Measurements from ENCODE around the gene MAP2K4. TPM values are rescaled to one million over a fixed set of nuclear protein-coding genes. Genes with fewer than 3 reads are reported as not detected.

Gene MAP2K4
- polyA plus RNA-seq, 2 of the 4 experiments (the other 2 are of a cell fraction): 28.9 to 47.7 TPM

GRCh38 chr17:11997147-11997971 is 23.3 kb upstream of the MAP2K4 start, which contains the start of gene ZNF18:
Gene ZNF18 (minus strand): TSS chr17:11997475. CDS start chr17:11992829, 4,646 bp downstream.
- CTCF ChIA-PET: interaction anchor here (0.6 to 2.9 kb wide), 10 partner anchors 10 to 1419 kb away, joined by 3 to 24 read pairs (median 4); no protein-coding TSS in a partner anchor
- peak within 1 kb of the TSS; percentile 70 for H3K4me3 ChIP-seq
- DNase-seq (ENCODE audit: low read depth in 1 of 2, low spot score in 1 of 2) (peak; percentile 95 to 96), ATAC-seq (peak; percentile 94 to 99), FAIRE-seq (no peak)
- H3K4me1 ChIP-seq: peaks cover 8% of the 10 kb centered on the region
- TF ChIP-seq E2F6 (IDR thresholded peaks at IDR 0.05; ENCODE audit: borderline replicate concordance, low read depth) (no peak), POLR2A (IDR thresholded peaks at IDR 0.05; ENCODE audit: low read length) (peak; percentile 100), RARB (CRISPR knock-in tag; IDR thresholded peaks at IDR 0.05) (no peak), BCL3 (IDR thresholded peaks at IDR 0.05) (peak; percentile 96; the same call in 2 of the 3 replicates), JUN (IDR thresholded peaks at IDR 0.05) (peak; percentile 91 to 96), CBX8 (IDR thresholded peaks at IDR 0.05) (no peak), PHF8 (IDR thresholded peaks at IDR 0.05; ENCODE audit: borderline replicate concordance, low read depth) (peak; percentile 98), RAD21 (conservative IDR thresholded peaks at IDR 0.05 in 1 of 2, IDR thresholded peaks at IDR 0.05 in 1 of 2) (0 out of 5 replicates have a peak, but pooled peaks of 1 of the 2 experiments have one; percentile 16), SMC3 (IDR thresholded peaks at IDR 0.05) (0 out of 3 replicates have a peak, but pooled peaks have one; percentile 5)
- TF ChIP-seq, protein P1, sequence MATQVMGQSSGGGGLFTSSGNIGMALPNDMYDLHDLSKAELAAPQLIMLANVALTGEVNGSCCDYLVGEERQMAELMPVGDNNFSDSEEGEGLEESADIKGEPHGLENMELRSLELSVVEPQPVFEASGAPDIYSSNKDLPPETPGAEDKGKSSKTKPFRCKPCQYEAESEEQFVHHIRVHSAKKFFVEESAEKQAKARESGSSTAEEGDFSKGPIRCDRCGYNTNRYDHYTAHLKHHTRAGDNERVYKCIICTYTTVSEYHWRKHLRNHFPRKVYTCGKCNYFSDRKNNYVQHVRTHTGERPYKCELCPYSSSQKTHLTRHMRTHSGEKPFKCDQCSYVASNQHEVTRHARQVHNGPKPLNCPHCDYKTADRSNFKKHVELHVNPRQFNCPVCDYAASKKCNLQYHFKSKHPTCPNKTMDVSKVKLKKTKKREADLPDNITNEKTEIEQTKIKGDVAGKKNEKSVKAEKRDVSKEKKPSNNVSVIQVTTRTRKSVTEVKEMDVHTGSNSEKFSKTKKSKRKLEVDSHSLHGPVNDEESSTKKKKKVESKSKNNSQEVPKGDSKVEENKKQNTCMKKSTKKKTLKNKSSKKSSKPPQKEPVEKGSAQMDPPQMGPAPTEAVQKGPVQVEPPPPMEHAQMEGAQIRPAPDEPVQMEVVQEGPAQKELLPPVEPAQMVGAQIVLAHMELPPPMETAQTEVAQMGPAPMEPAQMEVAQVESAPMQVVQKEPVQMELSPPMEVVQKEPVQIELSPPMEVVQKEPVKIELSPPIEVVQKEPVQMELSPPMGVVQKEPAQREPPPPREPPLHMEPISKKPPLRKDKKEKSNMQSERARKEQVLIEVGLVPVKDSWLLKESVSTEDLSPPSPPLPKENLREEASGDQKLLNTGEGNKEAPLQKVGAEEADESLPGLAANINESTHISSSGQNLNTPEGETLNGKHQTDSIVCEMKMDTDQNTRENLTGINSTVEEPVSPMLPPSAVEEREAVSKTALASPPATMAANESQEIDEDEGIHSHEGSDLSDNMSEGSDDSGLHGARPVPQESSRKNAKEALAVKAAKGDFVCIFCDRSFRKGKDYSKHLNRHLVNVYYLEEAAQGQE (IDR thresholded peaks at IDR 0.05): 0 out of 2 replicates have a peak, but pooled peaks have one; percentile 19
- TF ChIP-seq, protein P2, sequence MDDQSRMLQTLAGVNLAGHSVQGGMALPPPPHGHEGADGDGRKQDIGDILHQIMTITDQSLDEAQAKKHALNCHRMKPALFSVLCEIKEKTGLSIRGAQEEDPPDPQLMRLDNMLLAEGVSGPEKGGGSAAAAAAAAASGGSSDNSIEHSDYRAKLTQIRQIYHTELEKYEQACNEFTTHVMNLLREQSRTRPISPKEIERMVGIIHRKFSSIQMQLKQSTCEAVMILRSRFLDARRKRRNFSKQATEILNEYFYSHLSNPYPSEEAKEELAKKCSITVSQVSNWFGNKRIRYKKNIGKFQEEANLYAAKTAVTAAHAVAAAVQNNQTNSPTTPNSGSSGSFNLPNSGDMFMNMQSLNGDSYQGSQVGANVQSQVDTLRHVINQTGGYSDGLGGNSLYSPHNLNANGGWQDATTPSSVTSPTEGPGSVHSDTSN (IDR thresholded peaks at IDR 0.05): no peak
- H3K4me2 ChIP-seq: peak within 1 kb of the TSS; percentile 85
- no peaks in the 10 kb centered on the region for H3K9me3 ChIP-seq
- 3% methylated on average over 24 of the region's 74 CpGs for WGBS (ENCODE audit: missing lambda C conversion rate)
- H3K27ac ChIP-seq: peak within 1 kb of the TSS; percentile 88 to 94
- POLR2A ChIA-PET: interaction anchor here (0.6 to 4.2 kb wide), 59 partner anchors 9 to 1353 kb away, joined by 3 to 217 read pairs (median 4); partner anchors contain the start of genes ELAC2, MAP2K4 and TMEM220

DNA sequence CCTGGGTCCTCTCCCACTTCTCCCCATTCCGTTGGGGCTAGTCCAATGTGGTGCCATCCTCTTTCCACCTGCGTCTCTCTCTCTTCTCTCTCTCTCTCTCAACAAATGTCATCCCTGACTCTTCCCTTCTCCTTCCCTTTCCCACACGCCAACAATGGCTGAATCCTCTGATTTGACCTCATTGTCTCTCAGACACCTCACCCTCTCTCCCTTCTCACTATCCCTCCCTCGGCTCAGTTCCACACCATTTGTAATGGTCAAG is 22.8 kb upstream of the MAP2K4 start:
- FAIRE-seq (no peak), ATAC-seq (peak in 1 of 2 experiments; percentile 6; a peak in 1 of 6 replicates)
- peak overlapping the region; percentile 88 to 94 for H3K27ac ChIP-seq

DNA sequence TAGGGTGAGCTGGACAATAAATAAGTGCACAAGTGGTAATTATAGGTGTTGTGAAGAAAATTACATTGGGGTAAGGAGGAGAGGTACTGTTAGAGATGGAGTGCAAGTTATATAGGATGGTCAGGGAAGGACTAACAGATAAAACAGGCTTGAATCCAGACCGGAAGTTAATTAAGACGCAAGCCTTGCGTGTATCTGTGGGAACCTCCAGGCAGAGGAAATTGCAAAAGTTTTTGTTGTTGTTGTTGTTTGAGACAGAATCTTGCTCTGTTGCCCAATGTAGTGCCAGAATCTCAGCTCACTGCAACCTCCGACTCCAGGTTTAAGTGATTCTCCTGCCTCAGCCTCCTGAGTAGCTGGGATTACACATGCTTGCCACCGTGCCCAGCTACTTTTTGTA is 21.0 kb upstream of the MAP2K4 start:
- ChIA-PET CTCF (interaction anchor here (1.0 kb wide), 1 partner anchor 9 kb away, joined by 3 read pairs; no protein-coding TSS in a partner anchor), POLR2A (interaction anchor here (4.2 kb wide), 1 partner anchor 22 kb away, joined by 217 read pairs; the partner anchor contains the start of gene MAP2K4)
- Histone ChIP-seq H3K4me1 (peaks cover 8% of the 10 kb centered on the region), H3K9me3 (no peaks in the 10 kb centered on the region), H3K27ac (no peak overlapping the region), H3K4me2 (no peak overlapping the region), H3K4me3 (no peak overlapping the region)
- DNase-seq (ENCODE audit: low read depth in 1 of 2, low spot score in 1 of 2) (no peak), FAIRE-seq (no peak), ATAC-seq (no peak)
- WGBS (ENCODE audit: missing lambda C conversion rate): 84% methylated on average over 5 of the region's 5 CpGs
- TF ChIP-seq CHD2 (IDR thresholded peaks at IDR 0.05; ENCODE audit: low read length, partially characterized antibody) (no peak), BHLHE40 (IDR thresholded peaks at IDR 0.05; ENCODE audit: low read depth, low read length) (no peak), ZFP36 (IDR thresholded peaks at IDR 0.05; ENCODE audit: borderline replicate concordance, partially characterized antibody) (no peak), PHF8 (IDR thresholded peaks at IDR 0.05; ENCODE audit: borderline replicate concordance, low read depth) (no peak), HES2 (IDR thresholded peaks at IDR 0.05) (no peak), POLR2A (IDR thresholded peaks at IDR 0.05; ENCODE audit: low read length) (no peak), NR3C1 (IDR thresholded peaks at IDR 0.05) (no peak), HOXB13 (CRISPR knock-in tag; IDR thresholded peaks at IDR 0.05; ENCODE audit: low read depth) (no peak), ZC3H11A (IDR thresholded peaks at IDR 0.05) (no peak), HOXB5 (CRISPR knock-in tag; IDR thresholded peaks at IDR 0.05) (no peak)
- TF ChIP-seq, protein P2 (IDR thresholded peaks at IDR 0.05): no peak
- TF ChIP-seq, protein P3, sequence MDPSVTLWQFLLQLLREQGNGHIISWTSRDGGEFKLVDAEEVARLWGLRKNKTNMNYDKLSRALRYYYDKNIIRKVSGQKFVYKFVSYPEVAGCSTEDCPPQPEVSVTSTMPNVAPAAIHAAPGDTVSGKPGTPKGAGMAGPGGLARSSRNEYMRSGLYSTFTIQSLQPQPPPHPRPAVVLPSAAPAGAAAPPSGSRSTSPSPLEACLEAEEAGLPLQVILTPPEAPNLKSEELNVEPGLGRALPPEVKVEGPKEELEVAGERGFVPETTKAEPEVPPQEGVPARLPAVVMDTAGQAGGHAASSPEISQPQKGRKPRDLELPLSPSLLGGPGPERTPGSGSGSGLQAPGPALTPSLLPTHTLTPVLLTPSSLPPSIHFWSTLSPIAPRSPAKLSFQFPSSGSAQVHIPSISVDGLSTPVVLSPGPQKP (IDR thresholded peaks at IDR 0.05; ENCODE audit: low read depth, low read length): no peak

More for the DNA sequence above, 22.8 kb upstream of the MAP2K4 start:
- ChIA-PET CTCF (interaction anchor here (0.6 to 2.9 kb wide), 8 partner anchors 10 to 1420 kb away, joined by 3 to 24 read pairs (median 4); no protein-coding TSS in a partner anchor), POLR2A (interaction anchor here (0.6 to 4.2 kb wide), 24 partner anchors 9 to 1351 kb away, joined by 3 to 217 read pairs (median 6); partner anchors contain the start of genes ELAC2, MAP2K4 and TMEM220)
- 58% methylated on average over 4 of the region's 4 CpGs for WGBS (ENCODE audit: missing lambda C conversion rate)
- TF ChIP-seq EHMT2 (IDR thresholded peaks at IDR 0.05; ENCODE audit: low read depth) (peak; percentile 67; the same call in 1 of the 2 replicates), ZFP36 (IDR thresholded peaks at IDR 0.05; ENCODE audit: borderline replicate concordance, partially characterized antibody) (no peak)
- Histone ChIP-seq H3K4me2 (peak overlapping the region; percentile 85), H3K4me3 (peak overlapping the region; percentile 70), H3K9me3 (no peaks in the 10 kb centered on the region), H3K4me1 (peaks cover 8% of the 10 kb centered on the region)
- DNase-seq (ENCODE audit: low read depth in 1 of 2, low spot score in 1 of 2): no peak

All from A549 (cell line).